Cardiac muscle cell (in vitro differentiated cells and primary cell): Measurements from ENCODE around the gene ERCC5. TPM values are rescaled to one million over a fixed set of nuclear protein-coding genes. Genes with fewer than 3 reads are reported as not detected.
A peak's percentile ranks its signal among the peaks of the same experiment; 100 is the strongest.

Experiments used
- DNase-seq, 2 donors: peaks; one replicate each; pipeline versions ENCODE4 v3.0.0 to v3.0.0-alpha.2; 2010 to 2017; ENCODE audit warnings: low read depth in 1 of 2, low spot score in 1 of 2
- H3K27ac ChIP-seq: fragments of 200-600 bp; sonication (generic); 2 replicates; pipeline ENCODE4 v1.5.1; 2016
- H3K27me3 ChIP-seq: fragments of 200-600 bp; sonication (generic); 2 replicates; pipeline ENCODE4 v1.6.0; 2016; ENCODE audit warnings: control low read depth
- H3K36me3 ChIP-seq: fragments of 200-600 bp; sonication (generic); 2 replicates; pipeline ENCODE4 v1.5.1; 2016; ENCODE audit warnings: control low read depth
- H3K4me1 ChIP-seq: fragments of 200-600 bp; sonication (generic); 2 replicates; pipeline ENCODE4 v1.8.1; 2017; ENCODE audit warnings: low read depth, mild to moderate bottlenecking, mixed run types
- H3K4me3 ChIP-seq: fragments of 200-600 bp; sonication (generic); 2 replicates; pipeline ENCODE4 v1.5.1; 2016; ENCODE audit warnings: mild to moderate bottlenecking
- H3K9me3 ChIP-seq: fragments of 200-600 bp; sonication (generic); 2 replicates; pipeline ENCODE4 v1.5.1; 2017; ENCODE audit warnings: low read depth, mild to moderate bottlenecking, control low read depth
- polyA plus RNA-seq: library from polyadenylated mRNA; unstranded; fragments of >200 nt; fragmentation: Nextera tagmentation; extraction: Ambion mirVana; gene quantifications from 2 replicates; pipeline ENCODE4 v1.2.1, GENCODE V29; 2016
- total RNA-seq: library from RNA; depleted of rRNA; stranded (reverse); fragments of >200 nt; gene quantifications from 2 replicates; pipeline ENCODE4 v1.2.3, GENCODE V29; 2016
- TF ChIP-seq, protein P1 (sequence below): IDR thresholded peaks from 2 replicates; pipeline ENCODE4 v1.5.1; 2012; ENCODE audit warnings: low read depth, mild to moderate bottlenecking, low read length

Gene ERCC5
- total RNA-seq (41.1 and 84.3 TPM in 2 replicates), polyA plus RNA-seq (24.9 and 45.1 TPM in 2 replicates)

DNA sequence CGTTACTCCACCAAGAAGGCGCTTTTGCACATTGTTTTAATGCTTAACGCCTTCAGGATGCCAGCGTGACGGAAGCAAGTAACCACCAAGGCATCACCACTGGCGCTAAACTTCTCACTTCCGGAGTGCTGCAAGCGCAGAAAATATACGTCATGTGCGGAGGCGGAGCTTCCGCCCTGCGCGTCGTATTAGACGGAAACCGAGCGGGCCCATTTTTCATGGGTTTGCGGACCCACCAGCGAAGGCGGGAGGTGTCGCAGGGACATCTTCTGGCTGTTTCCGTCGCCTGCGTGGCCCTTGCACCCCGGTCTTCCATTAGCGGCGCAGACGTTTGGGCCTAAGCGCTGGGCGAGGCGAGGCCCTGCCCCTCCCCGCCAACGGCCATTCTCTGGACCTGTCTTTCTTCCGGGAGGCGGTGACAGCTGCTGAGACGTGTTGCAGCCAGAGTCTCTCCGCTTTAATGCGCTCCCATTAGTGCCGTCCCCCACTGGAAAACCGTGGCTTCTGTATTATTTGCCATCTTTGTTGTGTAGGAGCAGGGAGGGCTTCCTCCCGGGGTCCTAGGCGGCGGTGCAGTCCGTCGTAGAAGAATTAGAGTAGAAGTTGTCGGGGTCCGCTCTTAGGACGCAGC lies at the start of gene ERCC5:
Gene ERCC5, plus strand, starts transcription at position 403 of the 631 bp plus-strand sequence. CDS start 235 bp downstream, outside the sequence.
- Histone ChIP-seq H3K9me3 (no peaks in the 10 kb centered on the region), H3K4me1 (no peaks in the 10 kb centered on the region), H3K27ac (peak within 1 kb of the TSS; percentile 96), H3K36me3 (no peaks in the 10 kb centered on the region), H3K27me3 (no peaks in the 10 kb centered on the region), H3K4me3 (peak within 1 kb of the TSS; percentile 93)
- DNase-seq: peak; percentile 94 to 97
- TF ChIP-seq, protein P1, sequence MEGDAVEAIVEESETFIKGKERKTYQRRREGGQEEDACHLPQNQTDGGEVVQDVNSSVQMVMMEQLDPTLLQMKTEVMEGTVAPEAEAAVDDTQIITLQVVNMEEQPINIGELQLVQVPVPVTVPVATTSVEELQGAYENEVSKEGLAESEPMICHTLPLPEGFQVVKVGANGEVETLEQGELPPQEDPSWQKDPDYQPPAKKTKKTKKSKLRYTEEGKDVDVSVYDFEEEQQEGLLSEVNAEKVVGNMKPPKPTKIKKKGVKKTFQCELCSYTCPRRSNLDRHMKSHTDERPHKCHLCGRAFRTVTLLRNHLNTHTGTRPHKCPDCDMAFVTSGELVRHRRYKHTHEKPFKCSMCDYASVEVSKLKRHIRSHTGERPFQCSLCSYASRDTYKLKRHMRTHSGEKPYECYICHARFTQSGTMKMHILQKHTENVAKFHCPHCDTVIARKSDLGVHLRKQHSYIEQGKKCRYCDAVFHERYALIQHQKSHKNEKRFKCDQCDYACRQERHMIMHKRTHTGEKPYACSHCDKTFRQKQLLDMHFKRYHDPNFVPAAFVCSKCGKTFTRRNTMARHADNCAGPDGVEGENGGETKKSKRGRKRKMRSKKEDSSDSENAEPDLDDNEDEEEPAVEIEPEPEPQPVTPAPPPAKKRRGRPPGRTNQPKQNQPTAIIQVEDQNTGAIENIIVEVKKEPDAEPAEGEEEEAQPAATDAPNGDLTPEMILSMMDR: no peak

DNA sequence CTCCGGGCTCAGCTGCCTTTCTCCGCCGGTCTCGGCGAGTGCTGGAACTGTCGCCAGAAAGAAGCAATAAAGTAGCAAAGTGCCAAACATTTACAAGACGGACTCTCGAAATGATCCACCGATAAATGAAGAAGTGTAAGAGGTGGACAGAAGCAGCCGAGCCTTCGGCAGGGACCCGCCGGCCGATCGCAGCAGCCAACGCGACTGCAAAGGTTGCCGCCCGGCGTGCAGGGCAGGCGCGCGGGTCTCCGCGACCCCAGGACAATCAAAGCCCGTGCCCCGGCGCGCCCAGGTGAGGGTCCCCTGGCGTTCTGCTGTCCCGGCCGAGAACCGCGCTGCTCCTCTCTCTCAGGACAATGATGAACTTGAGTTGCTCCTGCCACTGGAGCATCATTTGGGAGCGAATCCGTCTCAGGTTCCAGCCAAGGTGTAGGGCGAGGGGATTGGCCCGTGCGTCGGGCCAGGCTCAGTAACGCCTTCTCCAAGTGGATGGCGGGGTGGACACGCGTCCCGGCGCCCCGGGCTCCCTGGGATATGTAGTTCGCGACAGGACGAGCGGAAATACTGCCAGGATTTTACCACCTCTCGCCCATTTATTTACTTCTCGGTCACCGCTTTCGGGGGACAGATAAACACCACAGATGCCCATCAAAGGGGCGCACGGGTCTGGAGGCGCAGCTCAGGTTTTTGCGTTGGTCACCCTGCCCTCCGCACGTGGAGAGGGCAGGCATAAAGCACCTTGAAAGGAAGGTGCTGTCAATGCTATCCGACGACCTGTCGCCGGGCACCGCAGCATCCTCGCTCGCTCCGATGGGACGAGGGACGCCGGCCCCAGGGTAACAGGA lies 47.0 kb upstream of the ERCC5 start, which contains the start of the genes BIVM and POGLUT2:
Gene BIVM, plus strand, starts transcription at position 539 of the 845 bp plus-strand sequence. CDS start 8,149 bp downstream, outside the sequence.
Gene POGLUT2, minus strand, starts transcription at position 396 of the 845 bp plus-strand sequence. Its CDS starts 306 bp downstream, at position 90.
- Histone ChIP-seq H3K27ac (no peak within 1 kb of the TSS), H3K27me3 (no peaks in the 10 kb centered on the region), H3K9me3 (no peaks in the 10 kb centered on the region), H3K4me3 (peak within 1 kb of the TSS; percentile 78), H3K4me1 (peaks cover 4% of the 10 kb centered on the region), H3K36me3 (no peaks in the 10 kb centered on the region)
- TF ChIP-seq, protein P1: no peak
- peak; percentile 93 to 95 for DNase-seq

DNA sequence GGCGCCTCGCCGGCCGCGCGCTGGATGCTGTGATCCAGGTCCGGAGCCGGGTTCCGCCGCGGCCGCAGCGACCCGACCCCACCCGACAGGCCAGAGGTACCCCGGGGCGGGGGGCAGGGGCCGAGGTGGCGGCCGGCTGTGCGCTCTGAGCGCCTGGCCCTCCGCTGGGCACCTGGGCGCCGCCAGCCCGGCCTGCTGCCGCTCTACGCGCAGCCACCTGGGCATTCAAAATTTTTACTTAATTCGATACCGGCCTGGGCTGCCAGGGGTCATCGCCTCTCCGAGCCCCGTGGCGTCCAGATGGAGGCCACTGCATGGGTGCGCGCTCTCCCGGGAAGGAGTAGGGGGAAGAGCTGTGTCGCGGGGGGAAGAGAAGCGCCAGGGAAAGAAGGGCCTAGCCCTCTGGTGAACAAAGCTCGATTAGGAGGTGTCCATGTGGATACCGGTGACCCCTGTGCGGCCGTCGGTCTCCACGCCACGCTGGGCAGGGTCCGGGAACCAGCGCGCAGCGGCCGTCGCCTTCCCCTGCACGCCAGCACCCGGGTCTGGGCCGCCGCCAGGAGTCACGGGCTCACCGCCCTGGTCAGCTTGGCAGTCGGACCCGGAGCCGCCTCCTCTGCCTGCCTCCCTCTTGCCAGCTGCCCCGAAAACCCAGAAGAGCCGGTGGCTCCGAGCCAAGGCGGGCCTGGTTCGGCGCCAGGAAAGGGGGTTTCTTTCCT lies 46.2 kb upstream of the ERCC5 start:
- Histone ChIP-seq H3K4me1 (peaks cover 4% of the 10 kb centered on the region), H3K4me3 (peak overlapping the region; percentile 78), H3K36me3 (no peaks in the 10 kb centered on the region), H3K27ac (no peak overlapping the region), H3K9me3 (no peaks in the 10 kb centered on the region), H3K27me3 (no peaks in the 10 kb centered on the region)
- TF ChIP-seq, protein P1: no peak
- DNase-seq: peak in 1 of 2 donors; percentile 9

DNA sequence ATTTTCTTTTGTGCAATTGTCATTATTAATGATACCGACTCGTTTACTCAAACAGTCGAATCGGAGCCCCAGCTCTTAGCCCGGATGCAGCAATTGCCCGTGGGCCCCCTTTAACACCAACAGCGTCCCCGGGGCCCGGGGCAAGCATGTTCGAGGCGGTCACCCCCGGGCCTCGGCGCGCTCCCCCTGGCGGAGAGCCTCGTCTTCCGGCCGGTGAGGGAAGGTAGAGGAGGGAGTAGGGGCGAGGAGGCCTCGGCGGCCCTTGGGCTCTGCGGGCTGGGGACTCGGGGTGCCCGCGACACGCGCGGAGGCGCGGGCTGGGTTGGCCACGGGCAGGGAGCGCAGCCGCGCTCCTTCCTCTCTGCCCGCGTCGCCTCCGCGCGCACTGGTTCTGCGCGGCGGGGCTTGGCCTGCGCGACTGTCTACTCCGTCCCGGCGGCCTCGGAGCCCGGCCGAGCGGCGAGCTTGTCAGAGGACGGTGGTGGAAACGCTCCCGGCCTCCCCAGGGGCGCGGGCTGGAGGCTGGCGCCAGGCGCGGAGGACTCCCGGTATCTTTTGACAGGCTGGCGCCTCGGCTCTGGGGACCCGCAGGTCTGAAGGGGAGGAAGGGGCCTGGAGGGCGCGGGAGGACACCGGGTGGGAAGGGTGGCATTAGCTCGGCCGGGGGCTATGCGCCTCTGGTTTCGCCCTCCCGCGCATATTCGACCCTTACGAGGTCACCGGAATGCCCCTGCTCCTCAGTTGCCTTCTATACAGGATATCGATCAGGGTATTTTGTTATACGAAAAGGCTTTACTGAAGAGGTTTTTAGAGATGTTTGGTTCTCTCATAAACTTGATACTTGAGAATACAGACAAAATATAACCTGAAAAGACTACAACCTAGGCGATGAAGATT lies 45.4 kb upstream of the ERCC5 start:
- Histone ChIP-seq H3K36me3 (no peaks in the 10 kb centered on the region), H3K27ac (no peak overlapping the region)

More for the DNA sequence above, 45.4 kb upstream of the ERCC5 start:
- Histone ChIP-seq H3K27me3 (no peaks in the 10 kb centered on the region), H3K4me3 (peak overlapping the region; percentile 78), H3K9me3 (no peaks in the 10 kb centered on the region), H3K4me1 (peaks cover 4% of the 10 kb centered on the region)
- DNase-seq: peak; percentile 71 to 86
- TF ChIP-seq, protein P1: peak; percentile 71
